WTC11 (cell line): Measurements from ENCODE around the gene TMEM145. TPM values are rescaled to one million over a fixed set of nuclear protein-coding genes. Genes with fewer than 3 reads are reported as not detected.

ENCODE experiments used
- ATAC-seq: fragments of 200-7000 bp; cut with Tn5 transposase; 2 replicates; pipeline ENCODE4 v1.10.0; 2021; ENCODE audit warnings: mild to moderate bottlenecking, moderate library complexity
- CTCF ChIA-PET: fragments of 300-600 bp; sonication (Branson Sonifier 250); formaldehyde crosslinking; loops from one replicate; lab custom pipeline; 2021; ENCODE audit warnings: antibody characterized with exemption; lab: Charles Lee
- POLR2A ChIA-PET: fragments of 350-600 bp; sonication (Branson Sonifier 250); formaldehyde crosslinking; loops from one replicate; lab custom pipeline; 2021; ENCODE audit warnings: antibody characterized with exemption; lab: Charles Lee
- DNase-seq: peaks from one replicate; pipeline ENCODE4 v3.0.0; 2021; ENCODE audit warnings: low spot score
- H3K27ac Mint-ChIP-seq: 2 replicates; pipeline ENCODE4 v1.8.0; 2021; ENCODE audit warnings: mixed read lengths
- H3K27me3 Mint-ChIP-seq: 2 replicates; pipeline ENCODE4 v1.8.0; 2021; ENCODE audit warnings: low read depth, mild to moderate bottlenecking, moderate library complexity, mixed read lengths
- H3K36me3 Mint-ChIP-seq: 2 replicates; pipeline ENCODE4 v1.8.0; 2021; ENCODE audit warnings: mixed read lengths
- H3K4me1 Mint-ChIP-seq: 2 replicates; pipeline ENCODE4 v1.8.0; 2022; ENCODE audit warnings: mixed read lengths
- H3K4me3 Mint-ChIP-seq: 2 replicates; pipeline ENCODE4 v1.8.0; 2021; ENCODE audit warnings: mild to moderate bottlenecking, moderate library complexity, mixed read lengths
- H3K9me3 Mint-ChIP-seq: 2 replicates; pipeline ENCODE4 v1.8.0; 2021; ENCODE audit warnings: mixed read lengths
- ATF1 ChIP-seq: sonication (generic); formaldehyde crosslinking; IDR thresholded peaks from 2 replicates; pipeline ENCODE4 v1.8.1; 2023; ENCODE audit warnings: mild to moderate bottlenecking, moderate library complexity, missing genetic modification reagents
- ATF6 ChIP-seq: sonication (generic); formaldehyde crosslinking; IDR thresholded peaks from 2 replicates; pipeline ENCODE4 v1.8.1; 2023; ENCODE audit warnings: mild to moderate bottlenecking, missing genetic modification reagents
- CBFB ChIP-seq: sonication (generic); formaldehyde crosslinking; IDR thresholded peaks from 2 replicates; pipeline ENCODE4 v1.8.1; 2022; ENCODE audit warnings: mild to moderate bottlenecking, low read depth, missing genetic modification reagents
- CREB1 ChIP-seq: sonication (generic); formaldehyde crosslinking; IDR thresholded peaks from 2 replicates; pipeline ENCODE4 v1.8.0; 2023; ENCODE audit warnings: mild to moderate bottlenecking, missing genetic modification reagents
- CREM ChIP-seq: sonication (generic); formaldehyde crosslinking; IDR thresholded peaks from 2 replicates; pipeline ENCODE4 v1.8.1; 2022; ENCODE audit warnings: mild to moderate bottlenecking, missing genetic modification reagents, moderate library complexity
- ELF4 ChIP-seq: sonication (generic); formaldehyde crosslinking; IDR thresholded peaks from 2 replicates; pipeline ENCODE4 v1.8.1; 2022; ENCODE audit warnings: low read depth, mild to moderate bottlenecking, moderate library complexity, missing genetic modification reagents
- FOXK1 ChIP-seq: sonication (generic); formaldehyde crosslinking; IDR thresholded peaks from 2 replicates; pipeline ENCODE4 v1.8.0; 2022; ENCODE audit warnings: mild to moderate bottlenecking, moderate library complexity, missing genetic modification reagents
- GRHL2 ChIP-seq: fragments of 250-450 bp; sonication (Bioruptor Pico); IDR thresholded peaks from 2 replicates; pipeline ENCODE4 v1.8.0; 2022; ENCODE audit warnings: mild to moderate bottlenecking, moderate library complexity; ENCODE audit not compliant: insufficient replicate concordance, severe bottlenecking
- HMGA2 ChIP-seq: fragments of 250-450 bp; sonication (Bioruptor Pico); IDR thresholded peaks from 2 replicates; pipeline ENCODE4 v1.4.0; 2021; ENCODE audit warnings: mild to moderate bottlenecking, moderate library complexity
- IRF1 ChIP-seq: sonication (generic); formaldehyde crosslinking; IDR thresholded peaks from 2 replicates; pipeline ENCODE4 v1.8.0; 2023; ENCODE audit warnings: missing genetic modification reagents
- IRF2 ChIP-seq: sonication (generic); formaldehyde crosslinking; IDR thresholded peaks from 2 replicates; pipeline ENCODE4 v1.8.0; 2022; ENCODE audit warnings: low read depth, missing genetic modification reagents, borderline replicate concordance
- MXD4 ChIP-seq: fragments of 250-450 bp; sonication (Bioruptor Pico); IDR thresholded peaks from 2 replicates; pipeline ENCODE4 v1.8.0; 2021; ENCODE audit warnings: mild to moderate bottlenecking, moderate library complexity, borderline replicate concordance
- NFE2L1 ChIP-seq: sonication (generic); formaldehyde crosslinking; IDR thresholded peaks from 2 replicates; pipeline ENCODE4 v1.8.1; 2023; ENCODE audit warnings: missing genetic modification reagents
- NFYB ChIP-seq: sonication (generic); formaldehyde crosslinking; conservative IDR thresholded peaks from 2 replicates; pipeline ENCODE4 v1.8.0; 2022; ENCODE audit warnings: low read depth, missing genetic modification reagents
- NR1H2 ChIP-seq: sonication (generic); formaldehyde crosslinking; IDR thresholded peaks from 2 replicates; pipeline ENCODE4 v1.9.0; 2021; ENCODE audit warnings: mild to moderate bottlenecking, moderate library complexity, missing genetic modification reagents
- NR3C1 ChIP-seq: sonication (generic); formaldehyde crosslinking; conservative IDR thresholded peaks from 2 replicates; pipeline ENCODE4 v1.8.1; 2023; ENCODE audit warnings: low read depth, mild to moderate bottlenecking, missing genetic modification reagents
- OVOL2 ChIP-seq: fragments of 250-450 bp; sonication (Bioruptor Pico); IDR thresholded peaks from 2 replicates; pipeline ENCODE4 v1.9.0; 2021; ENCODE audit warnings: mild to moderate bottlenecking, borderline replicate concordance
- PRRX2 ChIP-seq: fragments of 250-450 bp; sonication (Bioruptor Pico); IDR thresholded peaks from 2 replicates; pipeline ENCODE4 v1.8.0; 2021; ENCODE audit warnings: mild to moderate bottlenecking
- RORB ChIP-seq: fragments of 250-450 bp; sonication (Bioruptor Pico); IDR thresholded peaks from 2 replicates; pipeline ENCODE4 v1.9.0; 2021; ENCODE audit warnings: mild to moderate bottlenecking
- SMAD3 ChIP-seq: sonication (generic); formaldehyde crosslinking; IDR thresholded peaks from 2 replicates; pipeline ENCODE4 v1.8.0; 2022; ENCODE audit warnings: missing genetic modification reagents, mild to moderate bottlenecking, borderline replicate concordance
- SMAD4 ChIP-seq: sonication (generic); formaldehyde crosslinking; IDR thresholded peaks from 2 replicates; pipeline ENCODE4 v1.8.0; 2022; ENCODE audit warnings: mild to moderate bottlenecking, missing genetic modification reagents
- SOX15 ChIP-seq: fragments of 250-450 bp; sonication (Bioruptor Pico); IDR thresholded peaks from 2 replicates; pipeline ENCODE4 v1.9.0; 2021; ENCODE audit warnings: mild to moderate bottlenecking
- ZBTB21 ChIP-seq: sonication (generic); formaldehyde crosslinking; IDR thresholded peaks from 2 replicates; pipeline ENCODE4 v1.8.1; 2023; ENCODE audit warnings: mild to moderate bottlenecking, missing genetic modification reagents, borderline replicate concordance
- total RNA-seq: library from RNA; stranded (reverse); gene quantifications from 3 replicates; pipeline ENCODE4 v1.2.3, GENCODE V29; 2021
- TF ChIP-seq, protein P1 (sequence below): sonication (generic); formaldehyde crosslinking; IDR thresholded peaks from 2 replicates; pipeline ENCODE4 v1.8.1; 2023; ENCODE audit warnings: mild to moderate bottlenecking, moderate library complexity, missing genetic modification reagents
- TF ChIP-seq, protein P2 (sequence below): sonication (generic); formaldehyde crosslinking; IDR thresholded peaks from 2 replicates; pipeline ENCODE4 v1.8.1; 2023; ENCODE audit warnings: mild to moderate bottlenecking, missing genetic modification reagents
- TF ChIP-seq, protein P3 (sequence below): fragments of 200-600 bp; IDR thresholded peaks from 2 replicates; pipeline ENCODE4 v1.8.0; 2022; ENCODE audit warnings: antibody characterized with exemption
- TF ChIP-seq, protein P4 (sequence below): sonication (generic); formaldehyde crosslinking; IDR thresholded peaks from 2 replicates; pipeline ENCODE4 v1.8.1; 2022; ENCODE audit warnings: missing genetic modification reagents, borderline replicate concordance

Gene TMEM145
- total RNA-seq, 1 experiment from 2014 or later = 6.9 TPM

DNA sequence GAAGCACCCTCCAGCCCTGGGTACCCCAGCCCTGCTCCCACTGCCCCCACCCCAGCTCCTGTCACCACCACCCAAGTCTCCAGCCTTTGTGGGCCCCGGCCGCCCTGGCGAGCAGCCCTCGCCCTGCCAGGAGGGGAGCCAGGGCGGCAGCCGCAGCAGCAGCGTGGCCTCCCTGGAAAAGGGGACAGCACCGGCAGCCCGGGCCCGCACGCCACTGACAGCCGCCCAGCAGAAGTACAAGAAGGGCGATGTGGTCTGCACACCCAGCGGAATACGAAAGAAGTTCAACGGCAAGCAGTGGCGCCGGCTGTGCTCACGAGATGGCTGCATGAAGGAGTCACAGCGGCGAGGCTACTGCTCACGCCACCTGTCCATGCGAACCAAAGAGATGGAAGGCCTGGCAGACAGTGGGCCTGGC, 40.1 kb upstream of the TMEM145 start:
- no peak for DNase-seq
- TF ChIP-seq NFE2L1 (CRISPR knock-in tag) (no peak), MXD4 (no peak), CREM (no peak), ELF4 (CRISPR knock-in tag) (no peak), ATF1 (CRISPR knock-in tag) (no peak), SMAD4 (CRISPR knock-in tag) (no peak), PRRX2 (CRISPR knock-in tag) (no peak), NFYB (no peak), RORB (CRISPR knock-in tag) (no peak), SMAD3 (CRISPR knock-in tag) (no peak), FOXK1 (CRISPR knock-in tag) (no peak), GRHL2 (CRISPR knock-in tag) (no peak), OVOL2 (no peak), NR1H2 (no peak), SOX15 (no peak), CREB1 (no peak), ATF6 (CRISPR knock-in tag) (no peak)
- TF ChIP-seq, protein P1, sequence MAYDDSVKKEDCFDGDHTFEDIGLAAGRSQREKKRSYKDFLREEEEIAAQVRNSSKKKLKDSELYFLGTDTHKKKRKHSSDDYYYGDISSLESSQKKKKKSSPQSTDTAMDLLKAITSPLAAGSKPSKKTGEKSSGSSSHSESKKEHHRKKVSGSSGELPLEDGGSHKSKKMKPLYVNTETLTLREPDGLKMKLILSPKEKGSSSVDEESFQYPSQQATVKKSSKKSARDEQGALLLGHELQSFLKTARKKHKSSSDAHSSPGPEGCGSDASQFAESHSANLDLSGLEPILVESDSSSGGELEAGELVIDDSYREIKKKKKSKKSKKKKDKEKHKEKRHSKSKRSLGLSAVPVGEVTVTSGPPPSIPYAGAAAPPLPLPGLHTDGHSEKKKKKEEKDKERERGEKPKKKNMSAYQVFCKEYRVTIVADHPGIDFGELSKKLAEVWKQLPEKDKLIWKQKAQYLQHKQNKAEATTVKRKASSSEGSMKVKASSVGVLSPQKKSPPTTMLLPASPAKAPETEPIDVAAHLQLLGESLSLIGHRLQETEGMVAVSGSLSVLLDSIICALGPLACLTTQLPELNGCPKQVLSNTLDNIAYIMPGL (CRISPR knock-in tag) = no peak
- TF ChIP-seq, protein P2, sequence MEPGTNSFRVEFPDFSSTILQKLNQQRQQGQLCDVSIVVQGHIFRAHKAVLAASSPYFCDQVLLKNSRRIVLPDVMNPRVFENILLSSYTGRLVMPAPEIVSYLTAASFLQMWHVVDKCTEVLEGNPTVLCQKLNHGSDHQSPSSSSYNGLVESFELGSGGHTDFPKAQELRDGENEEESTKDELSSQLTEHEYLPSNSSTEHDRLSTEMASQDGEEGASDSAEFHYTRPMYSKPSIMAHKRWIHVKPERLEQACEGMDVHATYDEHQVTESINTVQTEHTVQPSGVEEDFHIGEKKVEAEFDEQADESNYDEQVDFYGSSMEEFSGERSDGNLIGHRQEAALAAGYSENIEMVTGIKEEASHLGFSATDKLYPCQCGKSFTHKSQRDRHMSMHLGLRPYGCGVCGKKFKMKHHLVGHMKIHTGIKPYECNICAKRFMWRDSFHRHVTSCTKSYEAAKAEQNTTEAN = no peak
- TF ChIP-seq, protein P3, sequence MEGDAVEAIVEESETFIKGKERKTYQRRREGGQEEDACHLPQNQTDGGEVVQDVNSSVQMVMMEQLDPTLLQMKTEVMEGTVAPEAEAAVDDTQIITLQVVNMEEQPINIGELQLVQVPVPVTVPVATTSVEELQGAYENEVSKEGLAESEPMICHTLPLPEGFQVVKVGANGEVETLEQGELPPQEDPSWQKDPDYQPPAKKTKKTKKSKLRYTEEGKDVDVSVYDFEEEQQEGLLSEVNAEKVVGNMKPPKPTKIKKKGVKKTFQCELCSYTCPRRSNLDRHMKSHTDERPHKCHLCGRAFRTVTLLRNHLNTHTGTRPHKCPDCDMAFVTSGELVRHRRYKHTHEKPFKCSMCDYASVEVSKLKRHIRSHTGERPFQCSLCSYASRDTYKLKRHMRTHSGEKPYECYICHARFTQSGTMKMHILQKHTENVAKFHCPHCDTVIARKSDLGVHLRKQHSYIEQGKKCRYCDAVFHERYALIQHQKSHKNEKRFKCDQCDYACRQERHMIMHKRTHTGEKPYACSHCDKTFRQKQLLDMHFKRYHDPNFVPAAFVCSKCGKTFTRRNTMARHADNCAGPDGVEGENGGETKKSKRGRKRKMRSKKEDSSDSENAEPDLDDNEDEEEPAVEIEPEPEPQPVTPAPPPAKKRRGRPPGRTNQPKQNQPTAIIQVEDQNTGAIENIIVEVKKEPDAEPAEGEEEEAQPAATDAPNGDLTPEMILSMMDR = no peak
- ATAC-seq = no peak
- Mint-ChIP-seq H3K27ac (no peak overlapping the region), H3K4me3 (no peak overlapping the region), H3K36me3 (0 out of 2 replicates have a peak, but pooled peaks cover 2% of the 10 kb centered on the region), H3K9me3 (no peaks in the 10 kb centered on the region), H3K4me1 (peaks cover 15% of the 10 kb centered on the region), H3K27me3 (no peaks in the 10 kb centered on the region; the same call in 1 of the 2 replicates)
- ChIA-PET CTCF (no interaction called here), POLR2A (no interaction called here)

- H3K27ac Mint-ChIP-seq = no peak overlapping the region
- H3K36me3 Mint-ChIP-seq = 0 out of 2 replicates have a peak, but pooled peaks cover 2% of the 10 kb centered on the region
- DNase-seq = no peak
- H3K9me3 Mint-ChIP-seq = no peaks in the 10 kb centered on the region
- peaks cover 18% of the 10 kb centered on the region for H3K4me1 Mint-ChIP-seq
- no peak for ATAC-seq
- ChIA-PET POLR2A (no interaction called here), CTCF (no interaction called here)
- no peaks in the 10 kb centered on the region for H3K27me3 Mint-ChIP-seq
- H3K4me3 Mint-ChIP-seq = no peak overlapping the region
- TF ChIP-seq HMGA2 (CRISPR knock-in tag) (no peak), CBFB (CRISPR knock-in tag) (no peak), NFYB (no peak), OVOL2 (no peak), ZBTB21 (CRISPR knock-in tag) (no peak), NR3C1 (CRISPR knock-in tag) (no peak), IRF1 (CRISPR knock-in tag) (no peak), IRF2 (CRISPR knock-in tag) (no peak)
- TF ChIP-seq, protein P4, sequence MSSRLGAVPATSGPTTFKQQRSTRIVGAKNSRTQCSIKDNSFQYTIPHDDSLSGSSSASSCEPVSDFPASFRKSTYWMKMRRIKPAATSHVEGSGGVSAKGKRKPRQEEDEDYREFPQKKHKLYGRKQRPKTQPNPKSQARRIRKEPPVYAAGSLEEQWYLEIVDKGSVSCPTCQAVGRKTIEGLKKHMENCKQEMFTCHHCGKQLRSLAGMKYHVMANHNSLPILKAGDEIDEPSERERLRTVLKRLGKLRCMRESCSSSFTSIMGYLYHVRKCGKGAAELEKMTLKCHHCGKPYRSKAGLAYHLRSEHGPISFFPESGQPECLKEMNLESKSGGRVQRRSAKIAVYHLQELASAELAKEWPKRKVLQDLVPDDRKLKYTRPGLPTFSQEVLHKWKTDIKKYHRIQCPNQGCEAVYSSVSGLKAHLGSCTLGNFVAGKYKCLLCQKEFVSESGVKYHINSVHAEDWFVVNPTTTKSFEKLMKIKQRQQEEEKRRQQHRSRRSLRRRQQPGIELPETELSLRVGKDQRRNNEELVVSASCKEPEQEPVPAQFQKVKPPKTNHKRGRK (CRISPR knock-in tag) = no peak
Observed at GRCh38 chr19:42273407-42274064, 39.6 kb upstream of the TMEM145 start.
